ENCODE results near the gene LTBP3.
A peak's percentile ranks its signal among the peaks of the same experiment; 100 is the strongest.
"Not testable (repeated sequence)": the region's sequence is repeated elsewhere in the genome, so short reads cannot be mapped to it uniquely, and the experiment has no call there.

Gene LTBP3

GRCh38 chr11:65524014-65524740, 34.0 kb downstream of the LTBP3 start:
- Mint-ChIP-seq H3K27me3 (no peaks in the 10 kb centered on the region), H3K4me1 (ENCODE audit: low read depth in 2 of 2) (peaks cover 21 to 27% of the 10 kb centered on the region in 2 donors), H3K9me3 (no peaks in the 10 kb centered on the region), H3K4me3 (peak overlapping the region; percentile 62 to 70), H3K27ac (peak overlapping the region; percentile 62 to 73), H3K36me3 (ENCODE audit: insufficient read depth) (peaks cover 8% of the 10 kb centered on the region)
- no peak for DNase-seq
- peak; percentile 4 for ATAC-seq (replicated peaks)

GRCh38 chr11:65523631-65523968, 34.6 kb downstream of the LTBP3 start:
- Mint-ChIP-seq H3K27ac (peak overlapping the region in 1 of 2 donors; percentile 27), H3K4me3 (peak overlapping the region; percentile 25 to 42), H3K4me1 (ENCODE audit: low read depth in 2 of 2) (peaks cover 21 to 23% of the 10 kb centered on the region in 2 donors)
- ATAC-seq (replicated peaks); DNase-seq; H3K9me3 Mint-ChIP-seq; H3K27me3 Mint-ChIP-seq; H3K36me3 Mint-ChIP-seq (ENCODE audit: insufficient read depth): not testable (repeated sequence)

GRCh38 chr11:65522718-65523630, 35.2 kb downstream of the LTBP3 start:
- H3K4me1 Mint-ChIP-seq (ENCODE audit: low read depth in 2 of 2) = peaks cover 21 to 23% of the 10 kb centered on the region in 2 donors
- not testable (repeated sequence) for H3K9me3 Mint-ChIP-seq; DNase-seq; H3K36me3 Mint-ChIP-seq (ENCODE audit: insufficient read depth); H3K27me3 Mint-ChIP-seq; ATAC-seq (replicated peaks)
- H3K27ac Mint-ChIP-seq = peak overlapping the region in 1 of 2 donors; percentile 27
- H3K4me3 Mint-ChIP-seq = peak overlapping the region; percentile 25 to 42

GRCh38 chr11:65521777-65522521, 36.2 kb downstream of the LTBP3 start:
- not testable (repeated sequence) for H3K27me3 Mint-ChIP-seq; H3K9me3 Mint-ChIP-seq; H3K27ac Mint-ChIP-seq; DNase-seq; ATAC-seq (replicated peaks); H3K36me3 Mint-ChIP-seq (ENCODE audit: insufficient read depth)
- Mint-ChIP-seq H3K4me3 (peak overlapping the region in 1 of 2 donors; percentile 27), H3K4me1 (ENCODE audit: low read depth in 2 of 2) (peaks cover 19 to 21% of the 10 kb centered on the region in 2 donors)

- peaks cover 11 to 20% of the 10 kb centered on the region in 2 donors for H3K4me1 Mint-ChIP-seq (ENCODE audit: low read depth in 2 of 2)
- ATAC-seq (replicated peaks); DNase-seq; H3K9me3 Mint-ChIP-seq; H3K4me3 Mint-ChIP-seq; H3K27me3 Mint-ChIP-seq; H3K36me3 Mint-ChIP-seq (ENCODE audit: insufficient read depth); H3K27ac Mint-ChIP-seq: not testable (repeated sequence)
These were observed 39.1 kb downstream of the LTBP3 start for GRCh38 chr11:65518941-65519549.

- Mint-ChIP-seq H3K4me1 (ENCODE audit: low read depth in 2 of 2) (peaks cover 3 to 8% of the 10 kb centered on the region in 2 donors), H3K9me3 (no peaks in the 10 kb centered on the region), H3K4me3 (peak overlapping the region; percentile 1), H3K36me3 (ENCODE audit: insufficient read depth) (peaks cover 7% of the 10 kb centered on the region), H3K27ac (peak overlapping the region; percentile 36 to 56), H3K27me3 (no peaks in the 10 kb centered on the region)
- ATAC-seq (replicated peaks) (peak; percentile 32), DNase-seq (no peak)
These were observed 41.8 kb downstream of the LTBP3 start for GRCh38 chr11:65516135-65516968.

- Mint-ChIP-seq H3K4me1 (ENCODE audit: low read depth in 2 of 2) (peaks cover 18 to 19% of the 10 kb centered on the region in 2 donors), H3K36me3 (ENCODE audit: insufficient read depth) (peaks cover 16% of the 10 kb centered on the region)
- not testable (repeated sequence) for H3K9me3 Mint-ChIP-seq; H3K27ac Mint-ChIP-seq; H3K4me3 Mint-ChIP-seq; ATAC-seq (replicated peaks); DNase-seq; H3K27me3 Mint-ChIP-seq
These were observed 45.8 kb downstream of the LTBP3 start for GRCh38 chr11:65512311-65512710.

- ATAC-seq (replicated peaks) (peak; percentile 45), DNase-seq (no peak)
- Mint-ChIP-seq H3K4me1 (ENCODE audit: low read depth in 2 of 2) (peaks cover 50 to 53% of the 10 kb centered on the region in 2 donors), H3K27ac (peak overlapping the region in 1 of 2 donors; percentile 84), H3K36me3 (ENCODE audit: insufficient read depth) (peaks cover 9% of the 10 kb centered on the region), H3K9me3 (no peaks in the 10 kb centered on the region), H3K4me3 (no peak overlapping the region), H3K27me3 (no peaks in the 10 kb centered on the region)
These were observed 51.2 kb downstream of the LTBP3 start for GRCh38 chr11:65506772-65507505.

- no peaks in the 10 kb centered on the region for H3K27me3 Mint-ChIP-seq
- peak overlapping the region in 1 of 2 donors; percentile 84 for H3K27ac Mint-ChIP-seq
- DNase-seq (peak in 1 of 3 experiments; percentile 23), ATAC-seq (replicated peaks) (peak; percentile 16)
- H3K36me3 Mint-ChIP-seq (ENCODE audit: insufficient read depth) = peaks cover 9% of the 10 kb centered on the region
- peaks cover 55 to 59% of the 10 kb centered on the region in 2 donors for H3K4me1 Mint-ChIP-seq (ENCODE audit: low read depth in 2 of 2)
- no peak overlapping the region for H3K4me3 Mint-ChIP-seq
- H3K9me3 Mint-ChIP-seq = no peaks in the 10 kb centered on the region
These were observed 51.8 kb downstream of the LTBP3 start for GRCh38 chr11:65506290-65506771.

GRCh38 chr11:65505466-65506289, 52.5 kb downstream of the LTBP3 start:
- H3K4me3 Mint-ChIP-seq = no peak overlapping the region

More at GRCh38 chr11:65505466-65506289, 52.5 kb downstream of the LTBP3 start:
- Mint-ChIP-seq H3K9me3 (no peaks in the 10 kb centered on the region), H3K27me3 (no peaks in the 10 kb centered on the region), H3K27ac (peak overlapping the region in 1 of 2 donors; percentile 84), H3K36me3 (ENCODE audit: insufficient read depth) (peaks cover 7% of the 10 kb centered on the region), H3K4me1 (ENCODE audit: low read depth in 2 of 2) (peaks cover 54 to 61% of the 10 kb centered on the region in 2 donors)
- DNase-seq (no peak), ATAC-seq (replicated peaks) (no peak)

Measured in effector memory CD8-positive, alpha-beta T cell (primary cell).